ENCODE measurements around the gene INPPL1.

Gene INPPL1

GRCh38 chr11:72231396-72232259, 7.1 kb downstream of the INPPL1 start:
- no peak for DNase-seq (ENCODE audit: low read depth in 1 of 2, low spot score in 1 of 2)

GRCh38 chr11:72232260-72233055, 7.9 kb downstream of the INPPL1 start:
- no peak for DNase-seq (ENCODE audit: low read depth in 1 of 2, low spot score in 1 of 2)

GRCh38 chr11:72233056-72233772, 8.6 kb downstream of the INPPL1 start:
- no peak for DNase-seq (ENCODE audit: low read depth in 1 of 2, low spot score in 1 of 2)

- no peak for DNase-seq (ENCODE audit: low read depth in 1 of 2, low spot score in 1 of 2)
These were observed 9.4 kb downstream of the INPPL1 start for GRCh38 chr11:72233773-72234513.

GRCh38 chr11:72234514-72234830, 9.9 kb downstream of the INPPL1 start:
- DNase-seq (ENCODE audit: low read depth in 1 of 2, low spot score in 1 of 2), result no peak

GRCh38 chr11:72234920-72235319, 10.4 kb downstream of the INPPL1 start:
- DNase-seq (ENCODE audit: low read depth in 1 of 2, low spot score in 1 of 2), result no peak

GRCh38 chr11:72235351-72236057, 10.9 kb downstream of the INPPL1 start:
- no peak for DNase-seq (ENCODE audit: low read depth in 1 of 2, low spot score in 1 of 2)

- DNase-seq (ENCODE audit: low read depth in 1 of 2, low spot score in 1 of 2), result no peak
These were observed 11.6 kb downstream of the INPPL1 start for GRCh38 chr11:72236083-72236697.

- no peak for DNase-seq (ENCODE audit: low read depth in 1 of 2, low spot score in 1 of 2)
These were observed 12.2 kb downstream of the INPPL1 start for GRCh38 chr11:72236774-72237111.

- no peak for DNase-seq (ENCODE audit: low read depth in 1 of 2, low spot score in 1 of 2)
These were observed 12.8 kb downstream of the INPPL1 start for GRCh38 chr11:72237112-72237931.

- DNase-seq (ENCODE audit: low read depth in 1 of 2, low spot score in 1 of 2), result peak in 1 of 2 donors; percentile 30
These were observed 13.5 kb downstream of the INPPL1 start for GRCh38 chr11:72238040-72238450.

- no peak for DNase-seq (ENCODE audit: low read depth in 1 of 2, low spot score in 1 of 2)
These were observed 14.1 kb downstream of the INPPL1 start for GRCh38 chr11:72238492-72239312.

- DNase-seq (ENCODE audit: low read depth in 1 of 2, low spot score in 1 of 2), result no peak
These were observed 14.8 kb downstream of the INPPL1 start for GRCh38 chr11:72239313-72239848.

GRCh38 chr11:72239849-72240460, 15.4 kb downstream of the INPPL1 start:
- DNase-seq (ENCODE audit: low read depth in 1 of 2, low spot score in 1 of 2), result no peak

GRCh38 chr11:72240461-72241290, 16.1 kb downstream of the INPPL1 start:
- DNase-seq (ENCODE audit: low read depth in 1 of 2, low spot score in 1 of 2), result no peak

- no peak for DNase-seq (ENCODE audit: low read depth in 1 of 2, low spot score in 1 of 2)
These were observed 16.8 kb downstream of the INPPL1 start for GRCh38 chr11:72241291-72241781.

- no peak for DNase-seq (ENCODE audit: low read depth in 1 of 2, low spot score in 1 of 2)
These were observed 17.6 kb downstream of the INPPL1 start for GRCh38 chr11:72242141-72242540.
